GM19324 (cell line): Measurements from ENCODE around the gene PPP2R5D.

Experiments used
- ATAC-seq: cut with Tn5 transposase; IDR thresholded peaks from one replicate; pipeline ENCODE4 v1.9.1; 2021; ENCODE audit warnings: mild to moderate bottlenecking, moderate library complexity; ENCODE audit not compliant: unreplicated experiment, low FRiP score

The PPP2R5D gene

GRCh38 chr6:42963179-42963854 lies 21.1 kb upstream of the PPP2R5D start:
- ATAC-seq = no peak

GRCh38 chr6:42963855-42964605 lies 20.3 kb upstream of the PPP2R5D start:
- ATAC-seq = no peak

GRCh38 chr6:42966571-42966970 lies 17.8 kb upstream of the PPP2R5D start:
- ATAC-seq = no peak

GRCh38 chr6:42967228-42967627 lies 17.1 kb upstream of the PPP2R5D start:
- no peak for ATAC-seq

- no peak for ATAC-seq
These were observed 16.2 kb upstream of the PPP2R5D start for GRCh38 chr6:42968126-42968701.

- ATAC-seq = no peak
These were observed 15.6 kb upstream of the PPP2R5D start for GRCh38 chr6:42968783-42969182.

- no peak for ATAC-seq
These were observed 14.9 kb upstream of the PPP2R5D start for GRCh38 chr6:42969431-42969830.

- ATAC-seq = no peak
These were observed 14.4 kb upstream of the PPP2R5D start for GRCh38 chr6:42969934-42970333.

GRCh38 chr6:42970871-42971612 lies 13.3 kb upstream of the PPP2R5D start:
- ATAC-seq = no peak

- ATAC-seq = no peak
These were observed 12.5 kb upstream of the PPP2R5D start for GRCh38 chr6:42971746-42972327.

GRCh38 chr6:42973926-42974325 lies 10.4 kb upstream of the PPP2R5D start:
- ATAC-seq = no peak

GRCh38 chr6:42974919-42975505 lies 9.4 kb upstream of the PPP2R5D start:
- no peak for ATAC-seq

- no peak for ATAC-seq
These were observed 5.9 kb upstream of the PPP2R5D start for GRCh38 chr6:42978487-42978838.

GRCh38 chr6:42978839-42979522 lies 5.4 kb upstream of the PPP2R5D start, which contains the start of gene PEX6:
Gene PEX6, minus strand, starts transcription at chr6:42979181. Its CDS starts 31 bp downstream, at chr6:42979150.
- ATAC-seq = peak; percentile 90

- ATAC-seq = no peak
These were observed 4.7 kb upstream of the PPP2R5D start for GRCh38 chr6:42979523-42980177.

GRCh38 chr6:42981836-42982235 lies 2.5 kb upstream of the PPP2R5D start:
- ATAC-seq = no peak

- ATAC-seq = no peak
These were observed 630 bp downstream of the PPP2R5D start for GRCh38 chr6:42984924-42985475.

GRCh38 chr6:42987533-42988451 lies 3.4 kb downstream of the PPP2R5D start:
- ATAC-seq = no peak
